H1 (cell line): ENCODE measurements around the gene ZNF211. TPM values are rescaled to one million over a fixed set of nuclear protein-coding genes. Genes with fewer than 3 reads are reported as not detected.

Experiments
- CTCF ChIA-PET: fragments of 300-600 bp; sonication (Branson Sonifier 250); formaldehyde crosslinking; loops from one replicate; lab custom pipeline; 2021; ENCODE audit not compliant: partially characterized antibody; lab: Charles Lee
- POLR2A ChIA-PET: fragments of 300-600 bp; sonication (Branson Sonifier 250); formaldehyde crosslinking; loops from one replicate; lab custom pipeline; 2021; ENCODE audit warnings: inconsistent platforms; ENCODE audit not compliant: partially characterized antibody; lab: Charles Lee
- DNase-seq, 2 experiments: peaks; one replicate each; pipeline versions ENCODE4 v3.0.0 to v3.0.0-alpha.2; 2010 to 2022; ENCODE audit warnings: low spot score in 2 of 2, low read depth in 1 of 2, mixed read lengths in 1 of 2
- FAIRE-seq: peaks from 2 replicates; lab custom pipeline; 2011; peaks lifted over from hg19 to GRCh38; lab: Jason Lieb, UNC
- H2AFZ ChIP-seq: 2 replicates; pipeline ENCODE4 v1.8.1; 2012; ENCODE audit warnings: low read length, inconsistent platforms
- H2AK5ac ChIP-seq: 2 replicates; pipeline ENCODE4 v1.6.1; 2013; ENCODE audit warnings: low read depth, low read length
- H2BK120ac ChIP-seq: replicated peaks from 2 replicates; pipeline ENCODE3; 2013; ENCODE audit warnings: low read depth, low read length, inconsistent platforms
- H2BK12ac ChIP-seq: 2 replicates; pipeline ENCODE4 v1.6.1; 2013; ENCODE audit warnings: low read depth, low read length
- H2BK15ac ChIP-seq: 2 replicates; pipeline ENCODE4 v1.6.1; 2013; ENCODE audit warnings: low read length
- H2BK20ac ChIP-seq: 2 replicates; pipeline ENCODE4 v1.6.1; 2013; ENCODE audit warnings: low read length
- H2BK5ac ChIP-seq: 2 replicates; pipeline ENCODE4 v1.6.1; 2013; ENCODE audit warnings: low read depth, low read length
- H3K14ac ChIP-seq: 2 replicates; pipeline ENCODE4 v1.6.1; 2013; ENCODE audit warnings: inconsistent platforms; ENCODE audit not compliant: insufficient read length
- H3K18ac ChIP-seq: 2 replicates; pipeline ENCODE4 v1.6.1; 2013; ENCODE audit warnings: low read length; ENCODE audit errors: extremely low read depth
- H3K23ac ChIP-seq: 2 replicates; pipeline ENCODE4 v1.6.1; 2013; ENCODE audit warnings: inconsistent platforms; ENCODE audit not compliant: insufficient read length
- H3K23me2 ChIP-seq: 2 replicates; pipeline ENCODE4 v1.6.1; 2013; ENCODE audit warnings: low read depth, low read length
- H3K27ac ChIP-seq: 2 replicates; pipeline ENCODE4 v1.6.1; 2011; ENCODE audit warnings: low read depth, low read length, inconsistent platforms
- H3K27me3 ChIP-seq, 4 experiments: replicated peaks in 1 of 4; 1 replicate in 1 of 4; 2 replicates in 3 of 4; pipeline versions ENCODE4 v1.6.1 to v1.8.1; 2011 to 2013; ENCODE audit warnings: low read length in 3 of 4, mild to moderate bottlenecking in 3 of 4, inconsistent platforms in 2 of 4, mixed read lengths in 2 of 4, moderate library complexity in 1 of 4; ENCODE audit not compliant: control insufficient read depth in 3 of 4, insufficient read depth in 3 of 4; ENCODE audit errors: extremely low read depth in 1 of 4
- H3K36me3 ChIP-seq, 4 experiments: 2 replicates each; pipeline versions ENCODE4 v1.6.1 to v1.8.1; 2011 to 2013; ENCODE audit warnings: mild to moderate bottlenecking in 4 of 4, low read length in 3 of 4, moderate library complexity in 2 of 4, control low read depth in 1 of 4, inconsistent platforms in 1 of 4; ENCODE audit not compliant: insufficient read depth in 4 of 4, control insufficient read depth in 2 of 4
- H3K4ac ChIP-seq: replicated peaks from 2 replicates; pipeline ENCODE3; 2013; ENCODE audit warnings: low read length, low read depth, mixed read lengths, inconsistent platforms; ENCODE audit not compliant: insufficient read length
- H3K4me1 ChIP-seq, 4 experiments: replicated peaks in 1 of 4; 1 replicate in 1 of 4; 2 replicates in 3 of 4; pipeline versions ENCODE4 v1.6.1 to v1.8.1; 2011 to 2013; ENCODE audit warnings: low read length in 3 of 4, inconsistent platforms in 2 of 4, mixed read lengths in 1 of 4; ENCODE audit not compliant: insufficient read depth in 4 of 4, control insufficient read depth in 3 of 4
- H3K4me2 ChIP-seq, 2 experiments: 2 replicates each; pipeline versions ENCODE4 v1.6.1 to v1.8.1; 2011 to 2013; ENCODE audit warnings: low read depth in 2 of 2, low read length in 2 of 2, control low read depth in 1 of 2, inconsistent platforms in 1 of 2, mild to moderate bottlenecking in 1 of 2; ENCODE audit not compliant: insufficient read depth in 1 of 2
- H3K4me3 ChIP-seq, 4 experiments: fragments of 200-600, 300-600 bp in 1 of 4; sonication (generic), shearing (Covaris generic), sonication (Bioruptor Twin) in 1 of 4; 2 replicates each; pipeline versions ENCODE4 v1.5.1 to v1.8.1; 2011 to 2016; ENCODE audit warnings: low read length in 4 of 4, low read depth in 3 of 4, control low read depth in 2 of 4, inconsistent platforms in 2 of 4, mild to moderate bottlenecking in 2 of 4, mixed read lengths in 1 of 4, moderate library complexity in 1 of 4; ENCODE audit not compliant: insufficient read depth in 2 of 4; ENCODE audit errors: extremely low read depth in 1 of 4
- H3K56ac ChIP-seq: replicated peaks from 2 replicates; pipeline ENCODE3; 2013; ENCODE audit warnings: low read depth, mild to moderate bottlenecking, mixed read lengths, low read length, inconsistent platforms; ENCODE audit not compliant: insufficient read length
- H3K79me1 ChIP-seq: 2 replicates; pipeline ENCODE4 v1.6.1; 2013; ENCODE audit warnings: low read depth, low read length, control low read depth
- H3K79me2 ChIP-seq, 2 experiments: 2 replicates each; pipeline versions ENCODE4 v1.6.1 to v1.8.1; 2012 to 2013; ENCODE audit warnings: low read length in 2 of 2, mild to moderate bottlenecking in 2 of 2, inconsistent platforms in 1 of 2; ENCODE audit not compliant: insufficient read depth in 2 of 2, control insufficient read depth in 1 of 2
- H3K9ac ChIP-seq, 4 experiments: replicated peaks in 1 of 4; 1 replicate in 1 of 4; 2 replicates in 3 of 4; pipeline versions ENCODE4 v1.6.1 to v1.8.1; 2011 to 2013; ENCODE audit warnings: low read depth in 3 of 4, low read length in 3 of 4, control low read depth in 2 of 4, mild to moderate bottlenecking in 2 of 4, moderate library complexity in 2 of 4, inconsistent platforms in 1 of 4; ENCODE audit errors: extremely low read depth in 1 of 4
- H3K9me3 ChIP-seq, 2 experiments: 2 replicates each; pipeline versions ENCODE4 v1.6.1 to v1.8.1; 2012 to 2013; ENCODE audit warnings: mild to moderate bottlenecking in 2 of 2, moderate library complexity in 2 of 2, control low read depth in 1 of 2, inconsistent platforms in 1 of 2, low read depth in 1 of 2, low read length in 1 of 2, mixed read lengths in 1 of 2; ENCODE audit not compliant: insufficient read depth in 2 of 2
- H4K20me1 ChIP-seq, 2 experiments: replicated peaks in 1 of 2; 2 replicates each; pipeline versions ENCODE3 to v1.8.1; 2011 to 2013; ENCODE audit warnings: inconsistent platforms in 2 of 2, low read length in 2 of 2, mild to moderate bottlenecking in 1 of 2; ENCODE audit not compliant: insufficient read depth in 2 of 2, control insufficient read depth in 1 of 2
- H4K5ac ChIP-seq: 2 replicates; pipeline ENCODE4 v1.6.1; 2013; ENCODE audit warnings: low read length, low read depth, mixed read lengths, inconsistent platforms; ENCODE audit not compliant: insufficient read length
- H4K8ac ChIP-seq: 2 replicates; pipeline ENCODE4 v1.8.0; 2013; ENCODE audit warnings: mild to moderate bottlenecking, moderate library complexity, low read length, inconsistent platforms; ENCODE audit not compliant: insufficient read depth; ENCODE audit errors: extremely low read depth
- H4K91ac ChIP-seq: replicated peaks from 2 replicates; pipeline ENCODE3; 2013; ENCODE audit warnings: low read length, mixed read lengths, inconsistent platforms; ENCODE audit not compliant: insufficient read length
- ATF3 ChIP-seq: IDR thresholded peaks from 2 replicates; pipeline ENCODE4 v1.6.1; 2011; ENCODE audit warnings: low read depth, mild to moderate bottlenecking, low read length; ENCODE audit not compliant: insufficient read depth
- CBX8 ChIP-seq: fragments of 300-800, 300-1000 bp; sonication (generic); IDR thresholded peaks from 2 replicates; pipeline ENCODE4 v1.7.1; 2016; ENCODE audit warnings: low read depth, low read length, borderline replicate concordance
- CHD2 ChIP-seq: IDR thresholded peaks from 2 replicates; pipeline ENCODE4 v1.6.1; 2012; ENCODE audit warnings: low read length, improper control_type of control experiment
- CTBP2 ChIP-seq: IDR thresholded peaks from 2 replicates; pipeline ENCODE4 v1.7.0; 2011; ENCODE audit warnings: borderline replicate concordance, mild to moderate bottlenecking, moderate library complexity, mixed read lengths, low read length; ENCODE audit not compliant: insufficient read depth, insufficient read length
- JUND ChIP-seq: IDR thresholded peaks from 2 replicates; pipeline ENCODE4 v1.6.1; 2011; ENCODE audit warnings: mild to moderate bottlenecking, improper control_type of control experiment, low read length
- KDM1A ChIP-seq: fragments of 200-600, 300-600 bp; sonication (generic); IDR thresholded peaks from 2 replicates; pipeline ENCODE4 v1.7.1; 2016; ENCODE audit warnings: mild to moderate bottlenecking, low read length, borderline replicate concordance
- RAD21 ChIP-seq, 2 experiments: IDR thresholded peaks in 1 of 2; conservative IDR thresholded peaks in 1 of 2; 2 replicates each; pipeline ENCODE4 v1.6.1; 2011; ENCODE audit warnings: low read depth in 2 of 2, low read length in 2 of 2, improper control_type of control experiment in 1 of 2, inconsistent platforms in 1 of 2, mild to moderate bottlenecking in 1 of 2, moderate library complexity in 1 of 2
- RBBP5 ChIP-seq: IDR thresholded peaks from 2 replicates; pipeline ENCODE4 v1.7.1; 2012; ENCODE audit warnings: low read depth, mild to moderate bottlenecking, inconsistent platforms, low read length, moderate library complexity, borderline replicate concordance
- SIX5 ChIP-seq: IDR thresholded peaks from 2 replicates; pipeline ENCODE4 v1.6.1; 2011; ENCODE audit warnings: mild to moderate bottlenecking, low read depth, low read length
- SP1 ChIP-seq: IDR thresholded peaks from 2 replicates; pipeline ENCODE4 v1.6.1; 2011; ENCODE audit warnings: low read depth, low read length
- SP4 ChIP-seq: IDR thresholded peaks from 2 replicates; pipeline ENCODE4 v1.6.1; 2012; ENCODE audit warnings: low read length, inconsistent platforms
- SUZ12 ChIP-seq: fragments of 200-600 bp; sonication (generic); IDR thresholded peaks from 2 replicates; pipeline ENCODE4 v1.6.1; 2012; ENCODE audit warnings: mild to moderate bottlenecking, inconsistent platforms, low read length, moderate library complexity, mixed read lengths
- TAF1 ChIP-seq: IDR thresholded peaks from 2 replicates; pipeline ENCODE4 v1.6.1; 2011; ENCODE audit warnings: mild to moderate bottlenecking, low read depth, low read length
- TEAD4 ChIP-seq: IDR thresholded peaks from 2 replicates; pipeline ENCODE4 v1.6.1; 2012; ENCODE audit warnings: low read depth, low read length, inconsistent platforms, mixed read lengths
- WGBS, 2 experiments: shearing (Covaris generic) in 1 of 2; methylation state at CpG; one replicate each; pipeline versions ENCODE4 v1.1.6 to v1.1.7; 2013 to 2015; ENCODE audit warnings: low lambda C conversion rate in 2 of 2, mixed read lengths in 2 of 2, inconsistent platforms in 1 of 2, low coverage in 1 of 2, missing lambda C conversion rate in 1 of 2; ENCODE audit not compliant: insufficient replicate concordance in 2 of 2, insufficient coverage in 1 of 2, insufficient read length in 1 of 2; ENCODE audit errors: extremely low coverage in 1 of 2, missing lambda C conversion rate in 1 of 2; 5-methylcytosine and 5-hydroxymethylcytosine counted together
- polyA plus RNA-seq, 7 experiments: library from polyadenylated mRNA; depleted of rRNA in 3 of 7; stranded (reverse) in 5 of 7; unstranded in 2 of 7; fragments of >200 nt in 5 of 7; fragments of 200-250 nt in 2 of 7; gene quantifications; 1 replicate in 5 of 7; 2 replicates in 1 of 7; 4 replicates in 1 of 7; pipeline versions ENCODE4 v1.2.1 to v1.2.3, GENCODE V29; 2011 to 2013; ENCODE audit warnings: missing spikeins in 2 of 7, mixed read lengths in 2 of 7
- total RNA-seq: library from RNA; stranded (reverse); fragmentation: NEBNext Ultra II Directional; extraction: Animal tissue kit (Norgen Biotek cat#: 25700); gene quantifications from 2 replicates; pipeline ENCODE4 v1.2.1, GENCODE V29; 2021

Gene ZNF211
- total and polyA plus RNA-seq, 2 of the 8 experiments (the other 6 are each of a cell fraction or from before 2014, with no cell fraction given) = 7.5 to 15.7 TPM

DNA sequence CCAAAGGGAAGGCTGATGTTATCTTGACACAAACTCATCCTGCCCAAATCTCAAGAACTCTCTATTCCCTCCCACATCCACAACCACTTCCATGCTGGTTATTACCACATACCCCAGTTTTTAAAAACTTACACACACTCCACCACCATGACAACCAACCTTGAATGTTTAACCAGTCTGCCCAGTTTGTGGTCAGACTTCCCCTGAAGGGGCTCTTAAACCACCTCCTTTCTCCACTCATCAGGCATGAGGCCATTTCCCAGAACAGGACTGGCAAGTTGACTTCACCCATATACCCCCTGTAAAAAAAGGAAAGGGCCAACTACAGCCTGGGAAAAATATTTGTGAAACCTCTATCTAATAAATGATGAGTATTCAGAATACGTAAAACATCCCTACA lies 23.4 kb downstream of the ZNF211 start:
- no peak overlapping the region for H2AK5ac ChIP-seq
- no peak overlapping the region for H4K5ac ChIP-seq
- H4K91ac ChIP-seq = no peak overlapping the region
- peak in 1 of 2 experiments; percentile 8 for DNase-seq
- no peak overlapping the region for H3K4me3 ChIP-seq
- no peak overlapping the region for H2AFZ ChIP-seq
- H2BK20ac ChIP-seq = no peak overlapping the region
- peaks cover 0 to 2% (median 0%) of the 10 kb centered on the region in 4 experiments; a peak in 3 of 7 replicates for H3K27me3 ChIP-seq
- H3K79me2 ChIP-seq = no peaks in the 10 kb centered on the region
- H4K8ac ChIP-seq = no peak overlapping the region
- H3K27ac ChIP-seq = no peak overlapping the region
- no peak overlapping the region for H3K18ac ChIP-seq
- H3K4me2 ChIP-seq = no peak overlapping the region
- 90% methylated on average over 1 of the region's 1 CpG; no CpG with 5 or more reads in 1 of the 2 experiments for WGBS, 2 experiments
- ChIA-PET CTCF (interaction anchor here (1.2 to 1.5 kb wide), 2 partner anchors 25 to 250 kb away, joined by 4 read pairs; partner anchors contain the start of gene ZNF551), POLR2A (interaction anchor here (1.3 to 1.9 kb wide), 2 partner anchors 8 to 221 kb away, joined by 3 to 9 read pairs; partner anchors contain the start of gene ZNF749)
- no peak overlapping the region for H3K9ac ChIP-seq
- H3K36me3 ChIP-seq = no peaks in the 10 kb centered on the region
- H3K4me1 ChIP-seq = peaks cover 0 to under 1% (median 0%) of the 10 kb centered on the region in 4 experiments; a peak in 1 of 7 replicates
- no peak for FAIRE-seq
- no peak overlapping the region for H3K14ac ChIP-seq
- H3K23me2 ChIP-seq = no peaks in the 10 kb centered on the region; the same call in 1 of the 2 replicates
- no peaks in the 10 kb centered on the region for H3K9me3 ChIP-seq
- no peaks in the 10 kb centered on the region for H4K20me1 ChIP-seq
- H3K56ac ChIP-seq = no peak overlapping the region
- no peak overlapping the region for H3K4ac ChIP-seq
- no peak overlapping the region for H2BK12ac ChIP-seq
- H2BK120ac ChIP-seq = no peak overlapping the region
- H2BK5ac ChIP-seq = no peak overlapping the region
- H2BK15ac ChIP-seq = no peak overlapping the region
- H3K79me1 ChIP-seq = no peaks in the 10 kb centered on the region
- no peak overlapping the region for H3K23ac ChIP-seq
- TF ChIP-seq SUZ12 (no peak), ATF3 (no peak), CTBP2 (no peak), SP1 (no peak), SP4 (no peak), JUND (no peak), SIX5 (no peak), RBBP5 (no peak), KDM1A (no peak), CBX8 (no peak), RAD21 (IDR thresholded peaks at IDR 0.05 in 1 of 2, conservative IDR thresholded peaks at IDR 0.05 in 1 of 2; ENCODE audit: low read depth in 2 of 2, low read length in 2 of 2) (no peak), CHD2 (no peak), TAF1 (no peak), TEAD4 (no peak)
